CD4-positive, alpha-beta T cell (primary cell): ENCODE results near the gene MLKL. TPM values are rescaled to one million over a fixed set of nuclear protein-coding genes. Genes with fewer than 3 reads are reported as not detected.

Experiments used
- ATAC-seq: fragments of 200-7000 bp; cut with Tn5 transposase; one replicate; pipeline ENCODE4 v1.10.0; 2022; ENCODE audit warnings: mild to moderate bottlenecking; ENCODE audit not compliant: poor library complexity
- CTCF ChIA-PET: fragments of 350-600 bp; sonication (Branson Sonifier 250); formaldehyde crosslinking; loops from one replicate; lab custom pipeline; 2021; ENCODE audit warnings: antibody characterized with exemption, inconsistent platforms; lab: Charles Lee
- POLR2A ChIA-PET: fragments of 350-600 bp; sonication (Branson Sonifier 250); formaldehyde crosslinking; loops from one replicate; lab custom pipeline; 2021; ENCODE audit warnings: antibody characterized with exemption, inconsistent platforms; lab: Charles Lee
- DNase-seq, 14 experiments: peaks; one replicate each; pipeline ENCODE4 v3.0.0-alpha.2; 2013 to 2020; ENCODE audit warnings: mixed read lengths in 2 of 14
- H3K27ac ChIP-seq, 2 donors: one replicate each; pipeline versions ENCODE4 v1.5.1 to v1.7.0; 2013; ENCODE audit warnings: low read length in 2 of 2, low read depth in 1 of 2, mild to moderate bottlenecking in 1 of 2
- H3K27me3 ChIP-seq, 2 experiments: 1 replicate in 1 of 2; 2 replicates in 1 of 2; pipeline versions ENCODE4 v1.6.1 to v1.7.0; 2013; ENCODE audit warnings: low read length in 2 of 2, control low read depth in 1 of 2, mild to moderate bottlenecking in 1 of 2, moderate library complexity in 1 of 2; ENCODE audit not compliant: insufficient read depth in 2 of 2, control insufficient read depth in 1 of 2
- H3K36me3 ChIP-seq: one replicate; pipeline ENCODE4 v1.6.1; 2013; ENCODE audit warnings: low read length, control low read depth; ENCODE audit not compliant: insufficient read depth
- H3K4me1 ChIP-seq: one replicate; pipeline ENCODE4 v1.6.1; 2013; ENCODE audit warnings: low read length, control low read depth; ENCODE audit not compliant: insufficient read depth
- H3K4me3 ChIP-seq: one replicate; pipeline ENCODE4 v1.5.1; 2013; ENCODE audit warnings: mild to moderate bottlenecking, low read length, moderate library complexity
- H3K9me3 ChIP-seq, 2 experiments: 1 replicate in 1 of 2; 2 replicates in 1 of 2; pipeline versions ENCODE4 v1.6.1 to v1.7.0; 2013; ENCODE audit warnings: low read length in 2 of 2, mild to moderate bottlenecking in 2 of 2, control low read depth in 1 of 2, moderate library complexity in 1 of 2; ENCODE audit not compliant: control insufficient read depth in 1 of 2, insufficient read depth in 1 of 2
- H3K27ac Mint-ChIP-seq: one replicate; pipeline ENCODE4 v1.8.0; 2020; ENCODE audit warnings: mixed read lengths
- H3K27me3 Mint-ChIP-seq: one replicate; pipeline ENCODE4 v1.8.0; 2021; ENCODE audit warnings: mixed read lengths
- H3K36me3 Mint-ChIP-seq: one replicate; pipeline ENCODE4 v1.8.0; 2021; ENCODE audit warnings: low read depth, mixed read lengths
- H3K4me1 Mint-ChIP-seq: one replicate; pipeline ENCODE4 v1.8.0; 2021; ENCODE audit warnings: low read depth, mixed read lengths
- H3K4me3 Mint-ChIP-seq: one replicate; pipeline ENCODE4 v1.8.0; 2020; ENCODE audit warnings: mild to moderate bottlenecking, mixed read lengths
- H3K9me3 Mint-ChIP-seq: one replicate; pipeline ENCODE4 v1.8.0; 2020; ENCODE audit warnings: mixed read lengths
- intact Hi-C, 2 experiments: fragments of 100-400 bp; cut with DNase I in 1 of 2; cut with micrococcal nuclease in 1 of 2; formaldehyde crosslinking; loops; one replicate each; pipeline versions ENCODE4 v1.15.1 to v1.9.0; 2023 to 2025; cut with DNase I, micrococcal nuclease
- total RNA-seq, 174 experiments: library from RNA in 2 of 174; stranded (reverse) in 2 of 174; gene quantifications; one replicate each; pipeline ENCODE4 v1.2.3 and lab custom pipeline; 2021 to 2026
- TF ChIP-seq, protein P1 (sequence below): fragments of 200-600 bp; IDR thresholded peaks from one replicate; pipeline ENCODE4 v1.8.0; 2022; ENCODE audit warnings: antibody characterized with exemption, mild to moderate bottlenecking

MLKL gene
- total RNA-seq, 2 experiments from 2014 or later: 29.1 to 30.0 TPM

- Histone ChIP-seq H3K36me3 (no peaks in the 10 kb centered on the region), H3K27me3 (no peaks in the 10 kb centered on the region), H3K4me1 (no peaks in the 10 kb centered on the region), H3K27ac (no peak overlapping the region), H3K9me3 (peaks cover 1 to 3% of the 10 kb centered on the region in 2 experiments), H3K4me3 (no peak overlapping the region)
- POLR2A ChIA-PET: no interaction called here
- peaks cover 3% of the 10 kb centered on the region for H3K9me3 Mint-ChIP-seq
- CTCF ChIA-PET: no interaction called here
- no peak for DNase-seq
- TF ChIP-seq, protein P1, sequence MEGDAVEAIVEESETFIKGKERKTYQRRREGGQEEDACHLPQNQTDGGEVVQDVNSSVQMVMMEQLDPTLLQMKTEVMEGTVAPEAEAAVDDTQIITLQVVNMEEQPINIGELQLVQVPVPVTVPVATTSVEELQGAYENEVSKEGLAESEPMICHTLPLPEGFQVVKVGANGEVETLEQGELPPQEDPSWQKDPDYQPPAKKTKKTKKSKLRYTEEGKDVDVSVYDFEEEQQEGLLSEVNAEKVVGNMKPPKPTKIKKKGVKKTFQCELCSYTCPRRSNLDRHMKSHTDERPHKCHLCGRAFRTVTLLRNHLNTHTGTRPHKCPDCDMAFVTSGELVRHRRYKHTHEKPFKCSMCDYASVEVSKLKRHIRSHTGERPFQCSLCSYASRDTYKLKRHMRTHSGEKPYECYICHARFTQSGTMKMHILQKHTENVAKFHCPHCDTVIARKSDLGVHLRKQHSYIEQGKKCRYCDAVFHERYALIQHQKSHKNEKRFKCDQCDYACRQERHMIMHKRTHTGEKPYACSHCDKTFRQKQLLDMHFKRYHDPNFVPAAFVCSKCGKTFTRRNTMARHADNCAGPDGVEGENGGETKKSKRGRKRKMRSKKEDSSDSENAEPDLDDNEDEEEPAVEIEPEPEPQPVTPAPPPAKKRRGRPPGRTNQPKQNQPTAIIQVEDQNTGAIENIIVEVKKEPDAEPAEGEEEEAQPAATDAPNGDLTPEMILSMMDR: no peak
- no peaks in the 10 kb centered on the region for H3K36me3 Mint-ChIP-seq
- no peak overlapping the region for H3K27ac Mint-ChIP-seq
- intact Hi-C loops: no loop called here
- H3K4me1 Mint-ChIP-seq: no peaks in the 10 kb centered on the region
- no peak overlapping the region for H3K4me3 Mint-ChIP-seq
- no peaks in the 10 kb centered on the region for H3K27me3 Mint-ChIP-seq
- ATAC-seq: no peak
Observed at GRCh38 chr16:74721716-74722115, 21.1 kb upstream of the MLKL start.

- intact Hi-C loops: no loop called here
- Mint-ChIP-seq H3K4me3 (no peak overlapping the region), H3K4me1 (no peaks in the 10 kb centered on the region), H3K36me3 (no peaks in the 10 kb centered on the region), H3K9me3 (no peaks in the 10 kb centered on the region), H3K27me3 (no peaks in the 10 kb centered on the region), H3K27ac (no peak overlapping the region)
- no peaks in the 10 kb centered on the region for H3K9me3 ChIP-seq
- ATAC-seq (no peak), DNase-seq (no peak)
- H3K27ac ChIP-seq: no peak overlapping the region
- TF ChIP-seq, protein P1: no peak
- ChIA-PET POLR2A (no interaction called here), CTCF (interaction anchor here (0.6 kb wide), 1 partner anchor 38 kb away, joined by 4 read pairs; no protein-coding TSS in a partner anchor)
- H3K4me3 ChIP-seq: no peak overlapping the region
- H3K4me1 ChIP-seq: no peaks in the 10 kb centered on the region
- no peaks in the 10 kb centered on the region for H3K27me3 ChIP-seq
- no peaks in the 10 kb centered on the region for H3K36me3 ChIP-seq
Observed at GRCh38 chr16:74720579-74720978, 19.9 kb upstream of the MLKL start.

- intact Hi-C loops: no loop called here
- TF ChIP-seq, protein P1: no peak
Observed at GRCh38 chr16:74718741-74719610, 18.3 kb upstream of the MLKL start.

More at GRCh38 chr16:74718741-74719610, 18.3 kb upstream of the MLKL start:
- no peak for ATAC-seq
- ChIA-PET POLR2A (no interaction called here), CTCF (no interaction called here)
- Mint-ChIP-seq H3K4me3 (no peak overlapping the region), H3K27me3 (no peaks in the 10 kb centered on the region), H3K4me1 (no peaks in the 10 kb centered on the region), H3K9me3 (no peaks in the 10 kb centered on the region), H3K36me3 (no peaks in the 10 kb centered on the region), H3K27ac (no peak overlapping the region)
- Histone ChIP-seq H3K4me1 (no peaks in the 10 kb centered on the region), H3K9me3 (no peaks in the 10 kb centered on the region), H3K27me3 (no peaks in the 10 kb centered on the region), H3K36me3 (no peaks in the 10 kb centered on the region), H3K4me3 (no peak overlapping the region), H3K27ac (no peak overlapping the region)
- DNase-seq: no peak
